GM12878 (cell line): ENCODE results near the gene NRG3. TPM values are rescaled to one million over a fixed set of nuclear protein-coding genes. Genes with fewer than 3 reads are reported as not detected.

ENCODE experiments used
- ATAC-seq: fragments of 200-7000 bp; cut with Tn5 transposase; 3 replicates; pipeline ENCODE4 v1.9.1; 2020; ENCODE audit warnings: mild to moderate bottlenecking, moderate library complexity
- BruUV-seq: library from RNA; stranded (reverse); fragments of 400-500 nt; replicated peaks from 2 replicates; lab custom pipeline; 2021; lab: Mats Ljungman, UMichigan
- CTCF ChIA-PET: fragments of 300-600 bp; sonication (Branson Sonifier 250); formaldehyde crosslinking; extraction: SDS; loops from one replicate; lab custom pipeline; 2021; ENCODE audit warnings: inconsistent platforms; lab: Yijun Ruan, JAX
- POLR2A ChIA-PET: fragments of 350-600 bp; formaldehyde crosslinking; extraction: SDS; loops from one replicate; lab custom pipeline; 2021; ENCODE audit warnings: inconsistent platforms; lab: Charles Lee
- RAD21 ChIA-PET: fragments of 300-600 bp; sonication (Branson Sonifier 250); formaldehyde crosslinking; loops from one replicate; lab custom pipeline; 2023; ENCODE audit warnings: antibody characterized with exemption; ENCODE audit not compliant: unreplicated experiment; lab: Charles Lee
- SMC1A ChIA-PET: fragments of 300-600 bp; sonication (Branson Sonifier 250); formaldehyde crosslinking; loops from one replicate; lab custom pipeline; 2023; ENCODE audit not compliant: unreplicated experiment, uncharacterized antibody; lab: Charles Lee
- DNase-seq: peaks from one replicate; pipeline ENCODE4 v3.0.0-alpha.2; 2011; ENCODE audit warnings: low read depth, low spot score
- FAIRE-seq: peaks from 3 replicates; lab custom pipeline; 2011; peaks lifted over from hg19 to GRCh38; lab: Jason Lieb, UNC
- H2AFZ ChIP-seq: 2 replicates; pipeline ENCODE4 v1.6.0; 2011; ENCODE audit warnings: low read depth, low read length, control low read depth; ENCODE audit not compliant: control insufficient read depth
- H3K27ac ChIP-seq: 2 replicates; pipeline ENCODE4 v1.5.1; 2011; ENCODE audit warnings: control low read depth; ENCODE audit not compliant: control insufficient read depth, insufficient read depth
- H3K27me3 ChIP-seq, 2 experiments: replicated peaks in 1 of 2; 2 replicates each; pipeline versions ENCODE4 v1.6.0 to v1.6.1; 2011; ENCODE audit warnings: low read length in 1 of 2; ENCODE audit not compliant: control insufficient read depth in 2 of 2, insufficient read depth in 2 of 2
- H3K36me3 ChIP-seq, 2 experiments: 2 replicates each; pipeline ENCODE4 v1.5.1; 2011; ENCODE audit warnings: low read length in 1 of 2; ENCODE audit not compliant: control insufficient read depth in 2 of 2, insufficient read depth in 2 of 2
- H3K4me1 ChIP-seq: 2 replicates; pipeline ENCODE4 v1.6.1; 2011; ENCODE audit warnings: mild to moderate bottlenecking, low read length, moderate library complexity, mixed read lengths; ENCODE audit not compliant: control insufficient read depth, insufficient read depth
- H3K4me2 ChIP-seq: 2 replicates; pipeline ENCODE4 v1.6.0; 2011; ENCODE audit warnings: control low read depth; ENCODE audit not compliant: control insufficient read depth, insufficient read depth
- H3K4me3 ChIP-seq: fragments of 200-600 bp; sonication (generic); 2 replicates; pipeline ENCODE4 v1.5.1; 2016
- H3K79me2 ChIP-seq: 2 replicates; pipeline ENCODE4 v1.6.0; 2011; ENCODE audit warnings: low read length; ENCODE audit not compliant: control insufficient read depth, insufficient read depth
- H3K9ac ChIP-seq: 2 replicates; pipeline ENCODE4 v1.8.0; 2011; ENCODE audit warnings: low read length, control low read depth, mixed read lengths; ENCODE audit not compliant: control insufficient read depth, insufficient read depth
- H3K9me3 ChIP-seq: replicated peaks from 3 replicates; pipeline ENCODE4 v1.5.1; 2011; ENCODE audit warnings: mild to moderate bottlenecking, low read length; ENCODE audit not compliant: control insufficient read depth, insufficient read depth
- H4K20me1 ChIP-seq: 2 replicates; pipeline ENCODE4 v1.6.0; 2011; ENCODE audit not compliant: control insufficient read depth, insufficient read depth
- BRCA1 ChIP-seq: IDR thresholded peaks from 2 replicates; pipeline ENCODE4 v1.6.1; 2011; ENCODE audit warnings: low read depth, low read length, improper control_type of control experiment
- CEBPB ChIP-seq, 2 experiments: fragments of 150-350 bp in 1 of 2; IDR thresholded peaks; 2 replicates each; pipeline ENCODE4 v1.6.1; 2012 to 2014; ENCODE audit warnings: low read depth in 2 of 2, low read length in 2 of 2, borderline replicate concordance in 1 of 2, inconsistent platforms in 1 of 2
- HDAC6 ChIP-seq: fragments of 200-600 bp; sonication (generic); IDR thresholded peaks from one replicate; pipeline ENCODE4 v1.8.0; 2017; ENCODE audit warnings: antibody characterized with exemption; ENCODE audit not compliant: unreplicated experiment
- IRF4 ChIP-seq: IDR thresholded peaks from 2 replicates; pipeline ENCODE4 v1.6.1; 2011; ENCODE audit warnings: low read depth, low read length
- KLF5 ChIP-seq: fragments of 450-650 bp; IDR thresholded peaks from 2 replicates; pipeline ENCODE4 v1.6.1; 2014; ENCODE audit warnings: mild to moderate bottlenecking; ENCODE audit not compliant: partially characterized antibody
- NR2C2 ChIP-seq: IDR thresholded peaks from 2 replicates; pipeline ENCODE4 v1.6.1; 2011; ENCODE audit warnings: borderline replicate concordance, low read depth; ENCODE audit not compliant: control insufficient read depth, insufficient read length
- NR2F1 ChIP-seq: fragments of 450-650 bp; conservative IDR thresholded peaks from 2 replicates; pipeline ENCODE4 v1.6.1; 2017; ENCODE audit warnings: mild to moderate bottlenecking
- PAX8 ChIP-seq: fragments of 450-650 bp; IDR thresholded peaks from 2 replicates; pipeline ENCODE4 v1.6.1; 2017; ENCODE audit warnings: mild to moderate bottlenecking, moderate library complexity
- POU2F2 ChIP-seq: IDR thresholded peaks from 3 replicates; pipeline ENCODE4 v1.6.1; 2011; ENCODE audit warnings: low read depth, mild to moderate bottlenecking, low read length, borderline replicate concordance
- SMARCA5 ChIP-seq: fragments of 450-650 bp; IDR thresholded peaks from 2 replicates; pipeline ENCODE4 v1.6.1; 2017; ENCODE audit warnings: mild to moderate bottlenecking
- STAT3 ChIP-seq: IDR thresholded peaks from 2 replicates; pipeline ENCODE4 v1.6.1; 2011; ENCODE audit warnings: low read depth, low read length, improper control_type of control experiment
- ZNF207 ChIP-seq: fragments of 450-650 bp; IDR thresholded peaks from 2 replicates; pipeline ENCODE4 v1.6.1; 2014; ENCODE audit warnings: antibody characterized with exemption, mild to moderate bottlenecking, borderline replicate concordance
- ZNF24 ChIP-seq: fragments of 450-650 bp; IDR thresholded peaks from 2 replicates; pipeline ENCODE4 v1.6.1; 2017; ENCODE audit warnings: antibody characterized with exemption, mild to moderate bottlenecking
- WGBS: methylation state at CpG from one replicate; pipeline ENCODE4 v1.1.6; 2016; ENCODE audit warnings: low lambda C conversion rate; ENCODE audit not compliant: insufficient replicate concordance, insufficient coverage; ENCODE audit errors: missing lambda C conversion rate; 5-methylcytosine and 5-hydroxymethylcytosine counted together
- in situ Hi-C: fragments of 300-500 bp; cut with MboI; formaldehyde crosslinking; loops from 9 replicates; pipeline ENCODE4 v1.14.3; 2018; ENCODE audit warnings: mixed read lengths
- intact Hi-C: fragments of 100-400 bp; cut with micrococcal nuclease; formaldehyde crosslinking; loops from one replicate; pipeline ENCODE4 v1.14.2; 2022; ENCODE audit not compliant: unreplicated experiment
- polyA plus RNA-seq, 11 experiments: library from polyadenylated mRNA; depleted of rRNA in 4 of 11; unstranded in 6 of 11; stranded (reverse) in 5 of 11; fragments of >200 nt; fragmentation: Nextera tagmentation in 4 of 11; fragmentation: Illumina TruSeq in 1 of 11; extraction: Ambion mirVana in 4 of 11; extraction: Trizol in 1 of 11; gene quantifications; 1 replicate in 1 of 11; 2 replicates in 10 of 11; pipeline versions ENCODE4 v1.2.1 to v1.2.3, GENCODE V29; 2011 to 2016; ENCODE audit warnings: inconsistent platforms in 2 of 11, missing spikeins in 2 of 11, low read depth in 1 of 11
- total RNA-seq, 4 experiments: library from RNA; depleted of rRNA in 3 of 4; stranded (reverse); fragments of >200 nt in 3 of 4; fragmentation: Illumina TruSeq in 1 of 4; extraction: Trizol in 1 of 4; gene quantifications; 2 replicates each; pipeline versions ENCODE4 v1.2.1 to v1.2.3, GENCODE V29; 2013 to 2021
- TF ChIP-seq, protein P1 (sequence below): fragments of 450-650 bp; IDR thresholded peaks from 2 replicates; pipeline ENCODE4 v1.6.1; 2016; ENCODE audit warnings: mild to moderate bottlenecking
- TF ChIP-seq, protein P2 (sequence below): fragments of 450-650 bp; IDR thresholded peaks from 2 replicates; pipeline ENCODE4 v1.6.1; 2016; ENCODE audit warnings: mild to moderate bottlenecking
- TF ChIP-seq, protein P3 (sequence below): fragments of 450-650 bp; IDR thresholded peaks from 2 replicates; pipeline ENCODE4 v1.6.1; 2017; ENCODE audit warnings: borderline replicate concordance

NRG3 gene
- total and polyA plus RNA-seq, 10 of the 15 experiments (the other 5 are each of a cell fraction or from before 2014, with no cell fraction given) = 0.03 to 0.41 (median 0.17) TPM; not detected in 3

DNA sequence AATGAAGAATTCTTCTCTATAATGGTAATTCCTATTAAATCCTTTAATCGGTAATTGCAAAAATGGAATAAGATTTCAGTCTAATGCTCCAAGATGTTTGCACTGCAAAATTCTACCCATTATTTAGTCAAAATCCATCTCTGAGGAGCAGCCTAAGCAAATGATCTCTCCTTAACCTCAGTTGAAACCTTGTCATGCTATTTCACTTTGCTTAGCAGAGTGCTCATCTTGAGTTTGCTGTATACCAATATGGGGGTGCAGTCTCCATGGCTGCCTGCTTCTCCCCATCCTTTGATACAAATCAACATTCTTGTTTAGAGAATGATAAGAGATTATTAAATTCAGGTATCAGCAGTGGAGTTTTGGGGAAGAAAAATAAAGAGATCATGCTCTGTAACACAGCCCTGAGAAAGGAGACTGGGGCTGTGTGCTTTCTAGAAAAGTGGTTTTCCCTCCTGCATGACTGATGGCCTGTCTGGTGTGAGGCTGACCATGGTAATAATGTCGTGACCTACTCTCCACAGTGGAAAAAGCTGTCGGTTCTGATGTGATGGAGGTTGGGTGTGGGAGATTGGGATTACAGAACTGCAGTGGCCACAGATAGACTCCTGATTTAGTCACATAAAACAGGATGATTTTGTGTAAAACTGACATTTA is 982.1 kb downstream of the NRG3 start:
- ATAC-seq = 0 out of 3 replicates have a peak, but pooled peaks have one; percentile 32
- Histone ChIP-seq H3K79me2 (no peaks in the 10 kb centered on the region), H2AFZ (no peak overlapping the region), H3K9me3 (no peaks in the 10 kb centered on the region), H4K20me1 (no peaks in the 10 kb centered on the region), H3K4me3 (no peak overlapping the region), H3K4me1 (no peaks in the 10 kb centered on the region), H3K36me3 (no peaks in the 10 kb centered on the region), H3K27ac (no peak overlapping the region), H3K27me3 (no peaks in the 10 kb centered on the region), H3K9ac (no peak overlapping the region), H3K4me2 (no peak overlapping the region)
- no TSS peak for BruUV-seq
- RAD21 ChIA-PET = no interaction called here
- FAIRE-seq = no peak
- POLR2A ChIA-PET = no interaction called here
- CTCF ChIA-PET = no interaction called here
- in situ Hi-C loops (no loop called here), intact Hi-C loops (no loop called here)
- SMC1A ChIA-PET = no interaction called here
- WGBS = 22% methylated on average over 3 of the region's 3 CpGs
- TF ChIP-seq IRF4 (no peak), HDAC6 (no peak), BRCA1 (no peak), ZNF24 (no peak), KLF5 (no peak), ZNF207 (no peak), NR2C2 (no peak), NR2F1 (no peak), PAX8 (no peak), POU2F2 (no peak), STAT3 (no peak), SMARCA5 (no peak), CEBPB (IDR thresholded peaks at IDR 0.05; ENCODE audit: borderline replicate concordance in 1 of 2, low read depth in 2 of 2, low read length in 2 of 2) (no peak)
- TF ChIP-seq, protein P1, sequence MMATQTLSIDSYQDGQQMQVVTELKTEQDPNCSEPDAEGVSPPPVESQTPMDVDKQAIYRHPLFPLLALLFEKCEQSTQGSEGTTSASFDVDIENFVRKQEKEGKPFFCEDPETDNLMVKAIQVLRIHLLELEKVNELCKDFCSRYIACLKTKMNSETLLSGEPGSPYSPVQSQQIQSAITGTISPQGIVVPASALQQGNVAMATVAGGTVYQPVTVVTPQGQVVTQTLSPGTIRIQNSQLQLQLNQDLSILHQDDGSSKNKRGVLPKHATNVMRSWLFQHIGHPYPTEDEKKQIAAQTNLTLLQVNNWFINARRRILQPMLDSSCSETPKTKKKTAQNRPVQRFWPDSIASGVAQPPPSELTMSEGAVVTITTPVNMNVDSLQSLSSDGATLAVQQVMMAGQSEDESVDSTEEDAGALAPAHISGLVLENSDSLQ = no peak
- TF ChIP-seq, protein P2, sequence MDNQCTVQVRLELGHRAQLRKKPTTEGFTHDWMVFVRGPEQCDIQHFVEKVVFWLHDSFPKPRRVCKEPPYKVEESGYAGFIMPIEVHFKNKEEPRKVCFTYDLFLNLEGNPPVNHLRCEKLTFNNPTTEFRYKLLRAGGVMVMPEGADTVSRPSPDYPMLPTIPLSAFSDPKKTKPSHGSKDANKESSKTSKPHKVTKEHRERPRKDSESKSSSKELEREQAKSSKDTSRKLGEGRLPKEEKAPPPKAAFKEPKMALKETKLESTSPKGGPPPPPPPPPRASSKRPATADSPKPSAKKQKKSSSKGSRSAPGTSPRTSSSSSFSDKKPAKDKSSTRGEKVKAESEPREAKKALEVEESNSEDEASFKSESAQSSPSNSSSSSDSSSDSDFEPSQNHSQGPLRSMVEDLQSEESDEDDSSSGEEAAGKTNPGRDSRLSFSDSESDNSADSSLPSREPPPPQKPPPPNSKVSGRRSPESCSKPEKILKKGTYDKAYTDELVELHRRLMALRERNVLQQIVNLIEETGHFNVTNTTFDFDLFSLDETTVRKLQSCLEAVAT = no peak
- TF ChIP-seq, protein P3, sequence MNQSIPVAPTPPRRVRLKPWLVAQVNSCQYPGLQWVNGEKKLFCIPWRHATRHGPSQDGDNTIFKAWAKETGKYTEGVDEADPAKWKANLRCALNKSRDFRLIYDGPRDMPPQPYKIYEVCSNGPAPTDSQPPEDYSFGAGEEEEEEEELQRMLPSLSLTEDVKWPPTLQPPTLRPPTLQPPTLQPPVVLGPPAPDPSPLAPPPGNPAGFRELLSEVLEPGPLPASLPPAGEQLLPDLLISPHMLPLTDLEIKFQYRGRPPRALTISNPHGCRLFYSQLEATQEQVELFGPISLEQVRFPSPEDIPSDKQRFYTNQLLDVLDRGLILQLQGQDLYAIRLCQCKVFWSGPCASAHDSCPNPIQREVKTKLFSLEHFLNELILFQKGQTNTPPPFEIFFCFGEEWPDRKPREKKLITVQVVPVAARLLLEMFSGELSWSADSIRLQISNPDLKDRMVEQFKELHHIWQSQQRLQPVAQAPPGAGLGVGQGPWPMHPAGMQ = no peak
- no peak for DNase-seq
